ENCODE measurements around the gene SLC25A52.

GRCh38 chr18:31792580-31792911 lies 31.9 kb upstream of the SLC25A52 start:
- TF ChIP-seq CTCF (IDR thresholded peaks at IDR 0.05) (no peak), CHD2 (IDR thresholded peaks at IDR 0.05; ENCODE audit: low read length, partially characterized antibody) (no peak)

Measured in SK-N-SH (cell line).